IPS-NIHi11 (cell line): ENCODE results near the gene CDC45.
A peak's percentile ranks its signal among the peaks of the same experiment; 100 is the strongest.

ENCODE experiments used
- DNase-seq: peaks from one replicate; pipeline ENCODE4 v3.0.0; 2012; ENCODE audit warnings: mixed read lengths, low spot score

Gene CDC45

GRCh38 chr22:19495562-19496323 is 16.0 kb downstream of the CDC45 start:
- DNase-seq, result no peak

GRCh38 chr22:19496324-19496630 is 16.6 kb downstream of the CDC45 start:
- no peak for DNase-seq

DNA sequence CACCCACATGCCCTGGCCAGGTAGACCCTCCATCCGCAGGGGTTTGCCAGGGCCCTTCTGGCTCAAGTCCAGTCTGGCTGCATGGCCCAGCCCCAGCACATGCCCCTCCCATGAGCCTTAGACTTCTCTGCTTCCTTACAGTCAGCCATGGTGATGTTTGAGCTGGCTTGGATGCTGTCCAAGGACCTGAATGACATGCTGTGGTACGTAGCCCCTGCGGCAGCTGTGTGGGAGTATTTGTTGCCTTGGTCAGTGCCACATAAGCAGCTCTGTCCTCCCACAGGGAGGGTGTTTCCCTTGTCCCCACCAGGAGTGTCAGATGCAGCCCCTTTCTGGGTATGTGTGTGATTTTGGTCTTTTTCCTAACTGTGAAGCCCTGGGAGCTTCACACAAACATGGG is 17.5 kb downstream of the CDC45 start:
- no peak for DNase-seq

GRCh38 chr22:19498154-19498865 is 18.6 kb downstream of the CDC45 start:
- no peak for DNase-seq

GRCh38 chr22:19498866-19499190 is 19.1 kb downstream of the CDC45 start:
- no peak for DNase-seq

GRCh38 chr22:19499236-19499879 is 19.6 kb downstream of the CDC45 start:
- DNase-seq, result no peak

- no peak for DNase-seq
These were observed 20.1 kb downstream of the CDC45 start for GRCh38 chr22:19499880-19500242.

- DNase-seq, result no peak
These were observed 22.3 kb downstream of the CDC45 start for GRCh38 chr22:19501897-19502447.

- no peak for DNase-seq
These were observed 23.6 kb downstream of the CDC45 start for GRCh38 chr22:19503367-19503766.

DNA sequence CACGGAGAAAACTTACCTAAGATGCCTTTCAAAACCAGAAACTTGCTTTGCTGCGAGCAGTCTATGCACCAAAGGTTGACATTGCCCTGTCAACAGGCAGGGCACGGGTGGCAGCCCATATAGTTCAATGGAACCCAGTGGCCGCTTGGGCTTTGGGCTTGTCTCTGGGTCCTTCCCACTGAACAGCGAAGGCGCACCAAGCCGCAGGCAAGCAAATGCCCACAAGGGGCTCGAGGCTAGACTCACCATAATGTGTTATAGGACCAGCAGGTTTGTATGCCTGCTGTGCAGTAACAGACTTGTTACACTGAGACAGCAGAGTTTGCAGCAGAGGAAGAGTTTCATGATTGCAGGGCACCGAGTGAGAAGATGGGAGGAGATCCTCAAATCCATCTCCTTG is 24.1 kb downstream of the CDC45 start:
- no peak for DNase-seq

DNA sequence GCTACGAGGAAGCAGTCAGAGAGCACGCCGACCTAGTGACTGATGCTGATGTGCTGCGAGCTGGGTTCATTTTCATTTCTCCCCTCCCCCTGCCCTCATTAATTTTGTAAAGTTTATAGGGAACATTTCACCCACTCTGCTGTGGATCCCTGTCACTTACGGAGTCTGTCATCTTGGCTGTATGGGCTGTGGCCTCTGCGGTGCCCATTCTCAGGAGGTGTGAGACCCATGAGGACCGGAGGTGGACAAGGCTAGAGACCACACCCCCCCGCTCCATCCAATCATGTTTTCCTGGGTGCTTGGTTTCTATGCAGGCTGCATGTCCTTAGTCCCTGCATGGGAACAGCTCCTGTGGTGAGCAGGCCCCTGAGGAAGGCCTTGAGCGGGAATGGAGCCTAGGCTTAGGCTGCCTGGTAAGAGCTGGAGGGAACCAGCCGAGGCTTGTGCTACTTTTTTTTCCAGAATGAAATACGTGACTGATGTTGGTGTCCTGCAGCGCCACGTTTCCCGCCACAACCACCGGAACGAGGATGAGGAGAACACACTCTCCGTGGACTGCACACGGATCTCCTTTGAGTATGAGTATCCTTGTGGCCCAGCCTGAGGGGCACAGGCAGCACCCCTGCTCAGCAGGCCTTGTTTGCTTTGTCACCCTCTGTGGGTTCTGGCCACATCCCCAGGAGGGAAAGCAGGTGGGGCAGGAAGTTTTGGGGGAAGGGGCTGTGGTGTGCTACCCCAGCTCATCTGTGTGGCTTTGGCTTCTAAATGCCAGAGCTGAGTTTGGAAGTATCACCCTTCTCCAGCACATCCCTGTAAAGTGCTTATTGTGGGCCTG is 25.4 kb downstream of the CDC45 start:
- DNase-seq, result no peak

DNA sequence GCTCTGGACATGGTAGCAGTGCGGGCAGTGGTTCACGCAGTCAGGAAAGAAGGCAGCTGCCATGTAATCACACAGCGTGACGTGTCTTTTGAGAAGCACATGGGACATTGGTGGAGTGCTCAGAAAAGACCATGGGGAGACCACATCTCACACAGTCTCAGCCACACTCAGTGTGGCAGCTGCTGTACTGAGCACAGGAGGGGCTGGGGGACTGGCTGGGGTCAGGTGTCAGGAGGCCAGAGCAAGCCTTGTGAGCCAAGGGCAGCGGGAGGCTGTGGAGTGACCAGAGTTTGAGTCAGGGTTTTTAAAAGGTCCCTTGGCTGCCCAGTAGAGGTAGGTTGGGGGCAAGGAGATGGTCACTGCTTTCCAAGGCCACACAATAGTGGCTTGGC is 26.0 kb downstream of the CDC45 start:
- DNase-seq, result no peak

DNA sequence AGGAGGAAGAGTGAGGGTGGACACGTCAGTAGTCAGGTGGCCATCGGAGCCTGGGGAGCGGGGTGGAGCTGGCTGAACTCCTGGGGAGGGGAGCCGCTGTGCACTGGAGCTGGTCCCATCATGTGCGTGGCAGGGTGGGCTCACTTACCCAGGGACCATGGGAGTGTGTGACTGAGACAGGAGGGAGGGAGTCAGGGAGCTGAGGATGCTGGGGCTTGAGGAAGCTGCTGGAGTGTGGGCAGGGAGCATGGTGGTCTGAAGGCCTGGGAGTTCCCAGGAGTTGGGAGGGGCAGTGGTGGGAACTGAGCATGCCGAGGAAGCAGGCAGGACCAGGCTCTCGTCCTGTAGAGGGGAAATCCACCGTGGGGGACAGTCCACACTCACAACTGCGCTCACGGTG is 26.5 kb downstream of the CDC45 start:
- DNase-seq, result no peak

- no peak for DNase-seq
These were observed 27.8 kb downstream of the CDC45 start for GRCh38 chr22:19507534-19507861.

GRCh38 chr22:19508024-19508776 is 28.5 kb downstream of the CDC45 start:
- no peak for DNase-seq

DNA sequence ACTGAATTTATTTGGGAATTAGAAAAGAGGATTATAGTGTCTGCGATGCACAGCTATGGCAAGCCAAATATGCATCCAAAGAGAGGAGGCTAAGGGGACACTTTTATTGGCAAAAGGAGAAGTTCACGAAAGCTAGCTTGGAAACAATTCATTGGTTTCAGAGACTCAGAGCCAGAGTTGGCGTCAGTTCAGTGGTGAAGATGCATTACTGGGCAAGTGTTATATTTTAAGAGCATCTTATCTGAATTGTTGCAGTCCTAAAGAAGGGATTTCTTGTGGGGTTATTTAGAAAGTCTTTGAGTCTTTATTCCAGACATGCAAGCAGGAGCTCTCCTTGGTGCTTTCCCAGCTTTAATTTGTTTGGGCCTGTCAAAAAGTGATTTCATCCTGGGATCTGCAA is 29.5 kb downstream of the CDC45 start:
- no peak for DNase-seq

GRCh38 chr22:19509923-19510322 is 30.2 kb downstream of the CDC45 start:
- DNase-seq, result no peak

DNA sequence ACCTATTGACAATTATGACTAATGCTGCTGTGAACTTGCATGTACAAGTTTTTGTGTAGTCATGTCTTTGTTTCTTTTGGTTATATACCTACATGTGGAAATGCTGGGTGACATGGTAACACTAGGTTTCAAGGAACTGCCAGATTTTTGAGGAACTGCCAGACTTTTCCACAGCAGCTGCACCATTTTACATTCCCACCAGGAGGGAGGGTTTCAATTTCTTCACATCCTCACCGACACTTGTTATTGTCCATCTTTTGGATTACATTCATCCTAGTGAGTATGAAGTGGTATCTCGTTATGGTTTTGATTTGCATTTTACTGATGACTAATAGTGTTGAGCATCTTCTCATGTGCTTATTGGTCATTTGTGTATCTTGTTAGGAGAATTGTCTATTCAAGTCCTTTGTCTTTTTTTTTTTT is 31.2 kb downstream of the CDC45 start:
- no peak for DNase-seq

DNA sequence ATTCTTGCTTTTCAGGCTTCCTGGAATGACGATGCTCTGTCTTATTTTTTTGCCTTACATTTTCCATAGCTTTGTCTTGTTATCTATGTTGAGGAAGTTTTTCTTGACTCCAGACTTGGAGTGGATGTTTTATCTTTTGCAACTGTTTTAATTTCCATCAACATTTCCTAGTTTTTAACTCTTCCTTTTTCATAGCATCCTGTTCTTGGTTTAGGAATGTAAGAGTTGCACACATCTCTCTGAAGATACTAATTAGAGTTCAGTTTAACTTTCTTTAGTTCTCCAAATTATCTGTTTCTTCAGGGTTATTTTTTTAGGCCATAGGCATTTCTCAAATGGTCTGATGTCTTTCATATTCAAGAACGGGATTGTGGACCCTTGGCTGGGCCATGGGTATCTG is 34.1 kb downstream of the CDC45 start:
- no peak for DNase-seq

DNA sequence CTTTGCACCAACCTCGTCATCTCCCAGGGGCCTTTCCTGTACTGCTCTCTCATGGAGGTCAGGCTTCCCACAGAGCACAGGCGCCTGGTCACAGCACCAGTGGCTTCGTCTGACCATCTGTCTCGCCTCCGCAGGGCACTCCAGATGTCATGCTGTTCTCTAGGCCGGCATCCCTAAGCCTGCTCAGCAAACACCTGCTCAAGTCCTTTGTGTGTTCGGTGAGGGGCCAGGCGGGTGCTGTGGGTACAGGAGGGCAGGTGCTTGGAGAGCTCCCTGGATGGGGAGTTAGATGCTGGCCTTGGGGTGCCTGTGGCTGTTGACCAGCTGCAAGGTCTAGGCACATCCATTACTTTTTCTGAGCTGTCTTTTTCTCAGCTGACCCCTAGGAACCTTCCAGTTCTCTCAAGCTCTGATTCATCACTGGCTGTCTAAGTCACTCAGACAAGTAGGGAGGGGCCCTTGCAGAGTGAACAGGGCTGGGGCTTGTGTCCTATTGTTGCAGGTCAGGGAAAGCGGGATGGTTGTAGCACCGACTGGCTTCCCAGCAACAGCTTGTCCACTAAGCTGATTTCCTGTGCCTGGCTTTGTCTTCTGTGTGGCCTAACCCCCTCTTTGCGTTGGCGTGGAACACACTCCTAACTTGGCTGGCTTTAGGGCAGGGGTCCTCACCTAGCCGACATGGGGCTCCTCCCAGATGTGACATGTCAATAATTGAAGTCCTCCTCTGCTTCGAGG is 35.3 kb downstream of the CDC45 start:
- DNase-seq, result peak; percentile 3
